ENCODE results near the gene GPS1. TPM values are rescaled to one million over a fixed set of nuclear protein-coding genes. Genes with fewer than 3 reads are reported as not detected.

The GPS1 gene
- total RNA-seq, 4 donors from 2014 or later: 62.8 to 76.9 (median 69.5) TPM

- intact Hi-C loops (cut with DNase I): no loop called here
- TF ChIP-seq CTCF (IDR thresholded peaks at IDR 0.05) (no peak), POLR2A (IDR thresholded peaks at IDR 0.05) (no peak)
- Histone ChIP-seq H3K27ac (no peak overlapping the region), H3K4me3 (no peak overlapping the region), H3K9me3 (no peaks in the 10 kb centered on the region), H3K4me1 (peaks cover 17 to 28% (median 19%) of the 10 kb centered on the region in 3 donors), H3K27me3 (no peaks in the 10 kb centered on the region), H3K36me3 (peaks cover 54 to 81% (median 58%) of the 10 kb centered on the region in 3 donors)
- 86 to 87% methylated on average over 5 to 17 of the region's 28 CpGs for WGBS, 2 donors
- no peak for DNase-seq
Observed at GRCh38 chr17:82055965-82056728, 4.4 kb downstream of the GPS1 start.

GRCh38 chr17:82056729-82057621 lies 5.3 kb downstream of the GPS1 start:
- no peak overlapping the region for H3K27ac ChIP-seq
- H3K9me3 ChIP-seq: no peaks in the 10 kb centered on the region
- no peaks in the 10 kb centered on the region for H3K27me3 ChIP-seq
- no peak for DNase-seq
- H3K4me1 ChIP-seq: peaks cover 17 to 26% (median 18%) of the 10 kb centered on the region in 3 donors
- 71 to 84% methylated on average over 1 to 12 of the region's 29 CpGs for WGBS, 2 donors
- intact Hi-C loops (cut with DNase I): no loop called here
- TF ChIP-seq POLR2A (IDR thresholded peaks at IDR 0.05) (no peak), CTCF (IDR thresholded peaks at IDR 0.05) (no peak)
- no peak overlapping the region for H3K4me3 ChIP-seq
- peaks cover 60 to 90% (median 65%) of the 10 kb centered on the region in 3 donors for H3K36me3 ChIP-seq

GRCh38 chr17:82058230-82058854 lies 6.6 kb downstream of the GPS1 start:
- TF ChIP-seq POLR2A (IDR thresholded peaks at IDR 0.05): no peak
- no peak for TF ChIP-seq CTCF (IDR thresholded peaks at IDR 0.05)
- no peak overlapping the region for H3K4me3 ChIP-seq
- peaks cover 5 to 20% (median 8%) of the 10 kb centered on the region in 3 donors for H3K4me1 ChIP-seq
- no peaks in the 10 kb centered on the region for H3K27me3 ChIP-seq
- no peak for DNase-seq
- no peaks in the 10 kb centered on the region for H3K9me3 ChIP-seq
- WGBS, 2 donors: 40 to 92% methylated on average over 1 to 5 of the region's 17 CpGs
- peaks cover 73 to 100% (median 76%) of the 10 kb centered on the region in 3 donors for H3K36me3 ChIP-seq
- intact Hi-C loops (cut with DNase I): no loop called here
- no peak overlapping the region for H3K27ac ChIP-seq

GRCh38 chr17:82058855-82059249 lies 7.2 kb downstream of the GPS1 start:
- peaks cover 2 to 20% (median 8%) of the 10 kb centered on the region in 3 donors for H3K4me1 ChIP-seq
- no peak overlapping the region for H3K27ac ChIP-seq
- intact Hi-C loops (cut with DNase I): no loop called here
- DNase-seq: no peak
- H3K36me3 ChIP-seq: peaks cover 70 to 100% (median 76%) of the 10 kb centered on the region in 3 donors
- no peak for TF ChIP-seq CTCF (IDR thresholded peaks at IDR 0.05)
- TF ChIP-seq POLR2A (IDR thresholded peaks at IDR 0.05): no peak
- 76% methylated on average over 3 of the region's 10 CpGs; no CpG with 5 or more reads in 1 of the 2 donors for WGBS, 2 donors
- no peak overlapping the region for H3K4me3 ChIP-seq
- H3K27me3 ChIP-seq: no peaks in the 10 kb centered on the region
- H3K9me3 ChIP-seq: no peaks in the 10 kb centered on the region

All from esophagus squamous epithelium (tissue), 5 donors.